ENCODE data around the gene SPINK9. TPM values are rescaled to one million over a fixed set of nuclear protein-coding genes. Genes with fewer than 3 reads are reported as not detected.

Gene SPINK9
- total RNA-seq, 1 experiment from 2014 or later, result not detected

- intact Hi-C loops (cut with micrococcal nuclease; ENCODE audit: unreplicated experiment), result no loop called here
- Mint-ChIP-seq H3K4me1 (ENCODE audit: low read depth, unreplicated experiment) (peaks cover 9% of the 10 kb centered on the region), H3K9me3 (ENCODE audit: low read depth, unreplicated experiment) (peaks cover 6% of the 10 kb centered on the region), H3K36me3 (ENCODE audit: insufficient read depth, unreplicated experiment) (no peaks in the 10 kb centered on the region), H3K27me3 (ENCODE audit: unreplicated experiment) (no peaks in the 10 kb centered on the region), H3K27ac (ENCODE audit: unreplicated experiment) (no peak overlapping the region), H3K4me3 (ENCODE audit: low read depth, unreplicated experiment) (no peak overlapping the region)
- no TSS peak for BruUV-seq (replicated peaks)
- DNase-seq, result no peak
- no peak for TF ChIP-seq CTCF (IDR thresholded peaks at IDR 0.05; ENCODE audit: unreplicated experiment)
- CTCF ChIA-PET, result no interaction called here
Measured at GRCh38 chr5:148368299-148368698, 32.9 kb downstream of the SPINK9 start.

GRCh38 chr5:148372166-148372725 is 36.9 kb downstream of the SPINK9 start:
- Mint-ChIP-seq H3K27ac (ENCODE audit: unreplicated experiment) (no peak overlapping the region), H3K27me3 (ENCODE audit: unreplicated experiment) (no peaks in the 10 kb centered on the region), H3K4me1 (ENCODE audit: low read depth, unreplicated experiment) (peaks cover 18% of the 10 kb centered on the region), H3K4me3 (ENCODE audit: low read depth, unreplicated experiment) (no peak overlapping the region), H3K9me3 (ENCODE audit: low read depth, unreplicated experiment) (peaks cover 6% of the 10 kb centered on the region), H3K36me3 (ENCODE audit: insufficient read depth, unreplicated experiment) (no peaks in the 10 kb centered on the region)
- TF ChIP-seq CTCF (IDR thresholded peaks at IDR 0.05; ENCODE audit: unreplicated experiment), result no peak
- CTCF ChIA-PET, result interaction anchor here (1.4 kb wide), 1 partner anchor 58 kb away, joined by 4 read pairs; no protein-coding TSS in a partner anchor
- intact Hi-C loops (cut with micrococcal nuclease; ENCODE audit: unreplicated experiment), result no loop called here
- no peak for DNase-seq
- no TSS peak for BruUV-seq (replicated peaks)

DNA sequence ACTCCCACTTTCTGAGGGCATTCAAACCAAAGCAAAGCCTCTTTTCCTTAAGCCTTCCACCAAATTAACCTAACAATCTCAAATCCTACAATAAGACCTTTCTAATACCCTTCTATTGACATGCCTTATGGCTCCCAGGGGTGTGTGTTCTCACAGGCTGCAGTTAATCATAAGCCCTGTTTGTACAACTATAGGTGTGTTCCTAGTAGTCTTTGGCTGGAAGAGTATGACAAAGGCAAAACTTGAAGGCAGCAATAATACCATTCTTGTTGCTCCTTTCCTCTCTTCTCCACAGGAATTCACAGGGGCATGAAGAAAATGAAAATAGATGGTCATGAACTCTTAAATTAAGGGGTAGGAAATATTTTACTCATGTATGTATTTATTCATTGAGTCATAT is 37.5 kb downstream of the SPINK9 start:
- no peak overlapping the region for H3K27ac Mint-ChIP-seq (ENCODE audit: unreplicated experiment)
- no TSS peak for BruUV-seq (replicated peaks)

DNA sequence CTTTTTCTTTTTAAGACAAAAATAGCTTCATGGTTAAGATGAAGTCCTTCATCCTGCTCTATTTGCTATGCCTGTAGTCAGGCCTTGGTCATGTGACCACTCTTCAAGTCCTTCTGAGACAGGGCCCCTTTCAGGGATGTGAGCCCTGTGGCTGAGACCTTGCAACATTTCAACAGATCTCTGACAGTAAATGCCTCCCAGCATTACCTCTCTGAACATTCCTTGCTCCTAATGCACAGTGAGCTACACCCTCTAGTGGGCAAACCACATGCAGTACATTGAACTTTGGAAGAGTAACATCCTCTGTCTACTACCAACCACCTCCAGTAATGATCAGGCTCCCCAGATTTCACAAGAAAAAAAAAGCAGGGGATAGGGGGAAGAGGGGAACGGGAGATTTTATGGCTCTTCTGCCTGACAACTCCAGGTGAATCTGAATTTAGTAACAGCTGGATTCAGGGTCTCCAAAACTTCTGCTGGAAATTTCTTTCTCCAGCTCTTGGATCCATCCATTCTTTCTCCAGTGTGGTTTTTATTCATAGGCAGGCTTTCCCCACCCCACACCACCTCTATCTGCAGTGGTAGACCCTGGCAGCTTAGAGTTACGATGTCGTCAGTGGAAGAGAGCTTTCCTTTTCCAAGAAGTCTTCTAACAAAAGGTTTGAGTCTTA is 39.5 kb downstream of the SPINK9 start:
- no TSS peak for BruUV-seq (replicated peaks)
- Mint-ChIP-seq H3K27ac (ENCODE audit: unreplicated experiment) (no peak overlapping the region), H3K9me3 (ENCODE audit: low read depth, unreplicated experiment) (peaks cover 3% of the 10 kb centered on the region), H3K36me3 (ENCODE audit: insufficient read depth, unreplicated experiment) (no peaks in the 10 kb centered on the region), H3K27me3 (ENCODE audit: unreplicated experiment) (no peaks in the 10 kb centered on the region), H3K4me3 (ENCODE audit: low read depth, unreplicated experiment) (no peak overlapping the region), H3K4me1 (ENCODE audit: low read depth, unreplicated experiment) (peaks cover 18% of the 10 kb centered on the region)
- intact Hi-C loops (cut with micrococcal nuclease; ENCODE audit: unreplicated experiment), result loop anchor here (1.0 kb wide), 4 partner anchors 61 to 426 kb away; no protein-coding TSS in a partner anchor
- CTCF ChIA-PET, result interaction anchor here (0.6 to 1.7 kb wide), 6 partner anchors 8 to 402 kb away, joined by 3 to 16 read pairs (median 4); no protein-coding TSS in a partner anchor
- TF ChIP-seq CTCF (IDR thresholded peaks at IDR 0.05; ENCODE audit: unreplicated experiment), result peak; percentile 71
- DNase-seq, result peak; percentile 64

More for the DNA sequence above, 37.5 kb downstream of the SPINK9 start:
- H3K4me1 Mint-ChIP-seq (ENCODE audit: low read depth, unreplicated experiment), result peaks cover 18% of the 10 kb centered on the region
- H3K9me3 Mint-ChIP-seq (ENCODE audit: low read depth, unreplicated experiment), result peaks cover 6% of the 10 kb centered on the region
- no peak overlapping the region for H3K4me3 Mint-ChIP-seq (ENCODE audit: low read depth, unreplicated experiment)
- intact Hi-C loops (cut with micrococcal nuclease; ENCODE audit: unreplicated experiment), result no loop called here
- no peaks in the 10 kb centered on the region for H3K36me3 Mint-ChIP-seq (ENCODE audit: insufficient read depth, unreplicated experiment)
- CTCF ChIA-PET, result interaction anchor here (1.4 kb wide), 1 partner anchor 59 kb away, joined by 4 read pairs; no protein-coding TSS in a partner anchor
- H3K27me3 Mint-ChIP-seq (ENCODE audit: unreplicated experiment), result no peaks in the 10 kb centered on the region
- DNase-seq, result no peak
- TF ChIP-seq CTCF (IDR thresholded peaks at IDR 0.05; ENCODE audit: unreplicated experiment), result no peak
